Measurements from ENCODE around the gene ELOVL6.
"Not testable (repeated sequence)": the region's sequence is repeated elsewhere in the genome, so short reads cannot be mapped to it uniquely, and the experiment has no call there.

The ELOVL6 gene

GRCh38 chr4:110042545-110043517, 155.6 kb downstream of the ELOVL6 start:
- no peak for DNase-seq (ENCODE audit: extremely low read depth in 1 of 2, low read depth in 1 of 2)

GRCh38 chr4:110041735-110042134, 156.7 kb downstream of the ELOVL6 start:
- no peak for DNase-seq (ENCODE audit: extremely low read depth in 1 of 2, low read depth in 1 of 2)

GRCh38 chr4:110039164-110039563, 159.3 kb downstream of the ELOVL6 start:
- DNase-seq (ENCODE audit: extremely low read depth in 1 of 2, low read depth in 1 of 2) = not testable (repeated sequence)

- DNase-seq (ENCODE audit: extremely low read depth in 1 of 2, low read depth in 1 of 2) = no peak
Observed at GRCh38 chr4:110034026-110034393, 164.4 kb downstream of the ELOVL6 start.

- no peak for DNase-seq (ENCODE audit: extremely low read depth in 1 of 2, low read depth in 1 of 2)
Observed at GRCh38 chr4:110033355-110034025, 164.9 kb downstream of the ELOVL6 start.

- no peak for DNase-seq (ENCODE audit: extremely low read depth in 1 of 2, low read depth in 1 of 2)
Observed at GRCh38 chr4:110032603-110033002, 165.8 kb downstream of the ELOVL6 start.

GRCh38 chr4:110025718-110026117, 172.7 kb downstream of the ELOVL6 start:
- DNase-seq (ENCODE audit: extremely low read depth in 1 of 2, low read depth in 1 of 2) = no peak

GRCh38 chr4:110025056-110025455, 173.4 kb downstream of the ELOVL6 start:
- DNase-seq (ENCODE audit: extremely low read depth in 1 of 2, low read depth in 1 of 2) = no peak

- no peak for DNase-seq (ENCODE audit: extremely low read depth in 1 of 2, low read depth in 1 of 2)
Observed at GRCh38 chr4:110022457-110022856, 176.0 kb downstream of the ELOVL6 start.

- no peak for DNase-seq (ENCODE audit: extremely low read depth in 1 of 2, low read depth in 1 of 2)
Observed at GRCh38 chr4:110020646-110021443, 177.6 kb downstream of the ELOVL6 start.

- DNase-seq (ENCODE audit: extremely low read depth in 1 of 2, low read depth in 1 of 2) = no peak
Observed at GRCh38 chr4:110020139-110020538, 178.3 kb downstream of the ELOVL6 start.

GRCh38 chr4:110019153-110019552, 179.3 kb downstream of the ELOVL6 start:
- DNase-seq (ENCODE audit: extremely low read depth in 1 of 2, low read depth in 1 of 2) = no peak

- no peak for DNase-seq (ENCODE audit: extremely low read depth in 1 of 2, low read depth in 1 of 2)
Observed at GRCh38 chr4:110014233-110014632, 184.2 kb downstream of the ELOVL6 start.

- no peak for DNase-seq (ENCODE audit: extremely low read depth in 1 of 2, low read depth in 1 of 2)
Observed at GRCh38 chr4:110012917-110013316, 185.5 kb downstream of the ELOVL6 start.

GRCh38 chr4:110010797-110011196, 187.6 kb downstream of the ELOVL6 start:
- DNase-seq (ENCODE audit: extremely low read depth in 1 of 2, low read depth in 1 of 2) = no peak

- DNase-seq (ENCODE audit: extremely low read depth in 1 of 2, low read depth in 1 of 2) = no peak
Observed at GRCh38 chr4:110009550-110009949, 188.9 kb downstream of the ELOVL6 start.

GRCh38 chr4:110008540-110008939, 189.9 kb downstream of the ELOVL6 start:
- no peak for DNase-seq (ENCODE audit: extremely low read depth in 1 of 2, low read depth in 1 of 2)

GRCh38 chr4:110007217-110007616, 191.2 kb downstream of the ELOVL6 start:
- DNase-seq (ENCODE audit: extremely low read depth in 1 of 2, low read depth in 1 of 2) = no peak

GRCh38 chr4:110005461-110006056, 192.9 kb downstream of the ELOVL6 start:
- DNase-seq (ENCODE audit: extremely low read depth in 1 of 2, low read depth in 1 of 2) = no peak

- DNase-seq (ENCODE audit: extremely low read depth in 1 of 2, low read depth in 1 of 2) = no peak
Observed at GRCh38 chr4:110004556-110004955, 193.9 kb downstream of the ELOVL6 start.
